Activated effector memory CD4-positive, alpha-beta T cell treated with anti-CD3 and anti-CD28 coated beads, Interleukin-2, amount 50 U/mL, for 16 hours (primary cell): ENCODE results near the gene PRR19.

Experiments
- DNase-seq: peaks from one replicate; pipeline ENCODE4 v3.0.0-alpha.2; 2020

The PRR19 gene

GRCh38 chr19:42271861-42272534 lies 29.9 kb upstream of the PRR19 start:
- peak; percentile 60 for DNase-seq

GRCh38 chr19:42272535-42272897 lies 29.4 kb upstream of the PRR19 start:
- no peak for DNase-seq

- peak; percentile 61 for DNase-seq
Measured at GRCh38 chr19:42272989-42273406, 28.9 kb upstream of the PRR19 start.

- peak; percentile 57 for DNase-seq
Measured at GRCh38 chr19:42273407-42274064, 28.4 kb upstream of the PRR19 start.

- peak; percentile 61 for DNase-seq
Measured at GRCh38 chr19:42274065-42274682, 27.8 kb upstream of the PRR19 start.

- peak; percentile 57 for DNase-seq
Measured at GRCh38 chr19:42275103-42275502, 26.8 kb upstream of the PRR19 start.

- no peak for DNase-seq
Measured at GRCh38 chr19:42275517-42275916, 26.4 kb upstream of the PRR19 start.

- peak; percentile 59 for DNase-seq
Measured at GRCh38 chr19:42276284-42276683, 25.6 kb upstream of the PRR19 start.

GRCh38 chr19:42276821-42277220 lies 25.1 kb upstream of the PRR19 start:
- DNase-seq: peak; percentile 65

GRCh38 chr19:42277821-42278451 lies 24.0 kb upstream of the PRR19 start:
- peak; percentile 61 for DNase-seq

- peak; percentile 59 for DNase-seq
Measured at GRCh38 chr19:42278452-42279154, 23.3 kb upstream of the PRR19 start.

- DNase-seq: peak; percentile 58
Measured at GRCh38 chr19:42279155-42279901, 22.6 kb upstream of the PRR19 start.

- peak; percentile 95 for DNase-seq
Measured at GRCh38 chr19:42279902-42280814, 21.8 kb upstream of the PRR19 start.

GRCh38 chr19:42280815-42281145 lies 21.2 kb upstream of the PRR19 start:
- no peak for DNase-seq

GRCh38 chr19:42281146-42281826 lies 20.6 kb upstream of the PRR19 start:
- DNase-seq: peak; percentile 75

- peak; percentile 65 for DNase-seq
Measured at GRCh38 chr19:42281827-42282762, 19.8 kb upstream of the PRR19 start.

GRCh38 chr19:42282819-42283187 lies 19.1 kb upstream of the PRR19 start:
- DNase-seq: no peak

GRCh38 chr19:42283188-42284065 lies 18.5 kb upstream of the PRR19 start:
- DNase-seq: peak; percentile 98
